Activated T-cell treated with anti-CD3 and anti-CD28 coated beads, Interleukin-2, amount 50 U/mL, for 48 hours (primary cell): ENCODE data around the gene CDKN1C.

Source experiments
- DNase-seq, 2 experiments: peaks; one replicate each; pipeline ENCODE4 v3.0.0-alpha.2; 2020

Gene CDKN1C

GRCh38 chr11:2904153-2905052, 18.8 kb upstream of the CDKN1C start:
- DNase-seq = no peak

- DNase-seq = no peak
Measured at GRCh38 chr11:2903672-2904011, 18.1 kb upstream of the CDKN1C start.

GRCh38 chr11:2902784-2903671, 17.5 kb upstream of the CDKN1C start:
- DNase-seq = no peak

GRCh38 chr11:2901854-2902783, 16.5 kb upstream of the CDKN1C start:
- DNase-seq = peak; percentile 96 to 97

GRCh38 chr11:2901196-2901796, 15.7 kb upstream of the CDKN1C start:
- no peak for DNase-seq

- DNase-seq = no peak
Measured at GRCh38 chr11:2899080-2899783, 13.7 kb upstream of the CDKN1C start.

GRCh38 chr11:2898366-2899079, 12.9 kb upstream of the CDKN1C start:
- peak; percentile 67 to 70 for DNase-seq

GRCh38 chr11:2897048-2897447, 11.5 kb upstream of the CDKN1C start:
- no peak for DNase-seq

GRCh38 chr11:2896047-2896446, 10.5 kb upstream of the CDKN1C start:
- no peak for DNase-seq

- no peak for DNase-seq
Measured at GRCh38 chr11:2893935-2894334, 8.4 kb upstream of the CDKN1C start.

- DNase-seq = peak in 1 of 2 experiments; percentile 74
Measured at GRCh38 chr11:2892967-2893528, 7.5 kb upstream of the CDKN1C start.

GRCh38 chr11:2892215-2892966, 6.8 kb upstream of the CDKN1C start:
- peak; percentile 80 to 85 for DNase-seq

GRCh38 chr11:2891326-2892214, 6.0 kb upstream of the CDKN1C start:
- DNase-seq = peak in 1 of 2 experiments; percentile 33

GRCh38 chr11:2890466-2891294, 5.1 kb upstream of the CDKN1C start:
- peak in 1 of 2 experiments; percentile 20 for DNase-seq

- peak in 1 of 2 experiments; percentile 18 for DNase-seq
Measured at GRCh38 chr11:2889362-2890273, 4.0 kb upstream of the CDKN1C start.

GRCh38 chr11:2888266-2888968, 2.8 kb upstream of the CDKN1C start:
- peak; percentile 93 for DNase-seq
